Testis (tissue), 3 donors: ENCODE results near the gene CRBN. TPM values are rescaled to one million over a fixed set of nuclear protein-coding genes. Genes with fewer than 3 reads are reported as not detected.

ENCODE experiments used
- DNase-seq: peaks from one replicate; pipeline ENCODE4 v3.0.0-alpha.2; 2019
- H3K27ac ChIP-seq, 2 donors: fragments of 200-600 bp; sonication (generic); one replicate each; pipeline ENCODE4 v1.5.1; 2019
- H3K27me3 ChIP-seq: fragments of 200-600 bp; sonication (generic); one replicate; pipeline ENCODE4 v1.5.1; 2019
- H3K36me3 ChIP-seq: fragments of 200-600 bp; sonication (generic); one replicate; pipeline ENCODE4 v1.5.1; 2017; ENCODE audit warnings: low read depth; ENCODE audit errors: missing control alignments
- H3K4me1 ChIP-seq: fragments of 200-600 bp; sonication (generic); one replicate; pipeline ENCODE4 v1.5.1; 2019
- H3K4me3 ChIP-seq, 2 donors: fragments of 200-600 bp; sonication (generic); one replicate each; pipeline ENCODE4 v1.5.1; 2017 to 2019
- H3K9me3 ChIP-seq: fragments of 200-600 bp; sonication (generic); one replicate; pipeline ENCODE4 v1.5.1; 2017
- POLR2A ChIP-seq: fragments of 450-650 bp; IDR thresholded peaks from one replicate; pipeline ENCODE4 v1.6.1; 2017; ENCODE audit warnings: antibody characterized with exemption, mild to moderate bottlenecking, moderate library complexity
- WGBS, 2 donors: methylation state at CpG; one replicate each; pipeline ENCODE4 v1.1.5; 2018; 5-methylcytosine and 5-hydroxymethylcytosine counted together
- intact Hi-C: fragments of 100-400 bp; cut with DNase I; formaldehyde crosslinking; loops from one replicate; pipeline ENCODE4 v1.15.1; 2023; ENCODE audit warnings: low total_unique reads
- polyA plus RNA-seq: library from polyadenylated mRNA; stranded (reverse); fragments of 350-450 nt; fragmentation: Illumina TruSeq; extraction: RNeasy Lipid Tissue Mini Kit (QIAGEN cat#74804); gene quantifications from one replicate; pipeline ENCODE4 v1.2.3, GENCODE V29; 2014; ENCODE audit warnings: low read depth, low replicate concordance; ENCODE audit not compliant: insufficient read depth
- small RNA-seq, 2 donors: library from RNA; depleted of rRNA; stranded (forward); fragments of <200 nt; gene quantifications; one replicate each; pipeline ENCODE3, GENCODE V24; 2016
- total RNA-seq, 2 donors: library from RNA; depleted of rRNA; stranded (reverse); fragments of >200 nt; gene quantifications; one replicate each; pipeline ENCODE4 v1.2.3, GENCODE V29; 2016
- TF ChIP-seq, protein P1 (sequence below), 3 experiments: fragments of 450-650 bp in 2 of 3; fragments of 200-600 bp in 1 of 3; sonication (generic) in 1 of 3; IDR thresholded peaks; one replicate each; pipeline ENCODE4 v1.5.1; 2016 to 2019; ENCODE audit warnings: antibody characterized with exemption in 3 of 3, mild to moderate bottlenecking in 2 of 3, moderate library complexity in 1 of 3

The CRBN gene
- total and polyA plus RNA-seq, 3 donors from 2014 or later = 85.4 to 180 (median 147) TPM

GRCh38 chr3:3101660-3102458 lies 77.6 kb downstream of the CRBN start:
- intact Hi-C loops = no loop called here
- H3K36me3 ChIP-seq = no peaks in the 10 kb centered on the region
- H3K4me3 ChIP-seq = no peak overlapping the region
- H3K9me3 ChIP-seq = no peaks in the 10 kb centered on the region
- no peak for DNase-seq
- no peak overlapping the region for H3K27ac ChIP-seq
- no peaks in the 10 kb centered on the region for H3K4me1 ChIP-seq
- TF ChIP-seq, protein P1, sequence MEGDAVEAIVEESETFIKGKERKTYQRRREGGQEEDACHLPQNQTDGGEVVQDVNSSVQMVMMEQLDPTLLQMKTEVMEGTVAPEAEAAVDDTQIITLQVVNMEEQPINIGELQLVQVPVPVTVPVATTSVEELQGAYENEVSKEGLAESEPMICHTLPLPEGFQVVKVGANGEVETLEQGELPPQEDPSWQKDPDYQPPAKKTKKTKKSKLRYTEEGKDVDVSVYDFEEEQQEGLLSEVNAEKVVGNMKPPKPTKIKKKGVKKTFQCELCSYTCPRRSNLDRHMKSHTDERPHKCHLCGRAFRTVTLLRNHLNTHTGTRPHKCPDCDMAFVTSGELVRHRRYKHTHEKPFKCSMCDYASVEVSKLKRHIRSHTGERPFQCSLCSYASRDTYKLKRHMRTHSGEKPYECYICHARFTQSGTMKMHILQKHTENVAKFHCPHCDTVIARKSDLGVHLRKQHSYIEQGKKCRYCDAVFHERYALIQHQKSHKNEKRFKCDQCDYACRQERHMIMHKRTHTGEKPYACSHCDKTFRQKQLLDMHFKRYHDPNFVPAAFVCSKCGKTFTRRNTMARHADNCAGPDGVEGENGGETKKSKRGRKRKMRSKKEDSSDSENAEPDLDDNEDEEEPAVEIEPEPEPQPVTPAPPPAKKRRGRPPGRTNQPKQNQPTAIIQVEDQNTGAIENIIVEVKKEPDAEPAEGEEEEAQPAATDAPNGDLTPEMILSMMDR (IDR thresholded peaks at IDR 0.05) = no peak
- TF ChIP-seq POLR2A = no peak
- WGBS, 2 donors = 89 to 93% methylated on average over 6 of the region's 6 CpGs
- no peaks in the 10 kb centered on the region for H3K27me3 ChIP-seq

Small RNA genes lying within 50 kb of the gene (small RNA-seq; reads per million reads assigned to genes)
- 0 reads per million in 2 donors for gene RF00416

Other genes with a start within 250 kb of the CRBN start
- gene IL5RA, start 69.3 kb downstream of the CRBN start, total RNA-seq = under 1 TPM; 0.43 to 0.87 TPM
- gene IL5RA, start 69.3 kb downstream of the CRBN start, polyA plus RNA-seq = 1.8 TPM
- gene TRNT1, start 52.8 kb downstream of the CRBN start, total RNA-seq = 10 to 100 TPM; 26.4 to 32.4 TPM
- gene TRNT1, start 52.8 kb downstream of the CRBN start, polyA plus RNA-seq = 16.8 TPM